Osteoblast (primary cell): ENCODE results near the gene COL5A2. TPM values are rescaled to one million over a fixed set of nuclear protein-coding genes. Genes with fewer than 3 reads are reported as not detected.
A peak's percentile ranks its signal among the peaks of the same experiment; 100 is the strongest.

Experiments used
- DNase-seq: peaks from one replicate; pipeline ENCODE4 v3.0.0; 2011; ENCODE audit warnings: low spot score, mixed read lengths; ENCODE audit not compliant: insufficient read length; ENCODE audit errors: missing footprints
- H2AFZ ChIP-seq: 2 replicates; pipeline ENCODE4 v1.6.0; 2011; ENCODE audit warnings: mild to moderate bottlenecking, low read length
- H3K27ac ChIP-seq: 2 replicates; pipeline ENCODE4 v1.5.1; 2011; ENCODE audit warnings: mild to moderate bottlenecking, low read depth, low read length, moderate library complexity
- H3K27me3 ChIP-seq: 2 replicates; pipeline ENCODE4 v1.6.0; 2012; ENCODE audit warnings: mild to moderate bottlenecking, control low read depth, inconsistent platforms, low read length, moderate library complexity; ENCODE audit not compliant: insufficient read depth
- H3K36me3 ChIP-seq: 2 replicates; pipeline ENCODE4 v1.5.1; 2011; ENCODE audit warnings: mild to moderate bottlenecking, low read length, control low read depth, moderate library complexity; ENCODE audit not compliant: insufficient read depth
- H3K4me1 ChIP-seq: 2 replicates; pipeline ENCODE4 v1.5.1; 2011; ENCODE audit warnings: mild to moderate bottlenecking, low read length, control low read depth, moderate library complexity; ENCODE audit not compliant: insufficient read depth
- H3K4me2 ChIP-seq: 2 replicates; pipeline ENCODE4 v1.6.0; 2011; ENCODE audit warnings: mild to moderate bottlenecking, low read length; ENCODE audit not compliant: insufficient read depth
- H3K4me3 ChIP-seq: fragments of 200-600 bp; sonication (generic); 3 replicates; pipeline ENCODE4 v1.5.1; 2012; ENCODE audit warnings: mild to moderate bottlenecking, low read length, inconsistent platforms; ENCODE audit not compliant: insufficient read depth
- H3K79me2 ChIP-seq: 2 replicates; pipeline ENCODE4 v1.6.0; 2012; ENCODE audit warnings: mild to moderate bottlenecking, low read length, control low read depth, inconsistent platforms; ENCODE audit not compliant: insufficient read depth
- H3K9me3 ChIP-seq: 2 replicates; pipeline ENCODE4 v1.5.1; 2011; ENCODE audit warnings: low read depth, low read length, control low read depth
- H4K20me1 ChIP-seq: 2 replicates; pipeline ENCODE4 v1.6.0; 2012; ENCODE audit warnings: mild to moderate bottlenecking, low read length, control low read depth; ENCODE audit not compliant: insufficient read depth
- total RNA-seq: library from RNA; depleted of rRNA; stranded (reverse); fragments of >200 nt; gene quantifications from 2 replicates; pipeline ENCODE4 v1.2.3, GENCODE V29; 2012
- TF ChIP-seq, protein P1 (sequence below): IDR thresholded peaks from 2 replicates; pipeline ENCODE4 v1.5.1; 2011; ENCODE audit warnings: mild to moderate bottlenecking, low read depth, low read length, moderate library complexity; ENCODE audit errors: extremely low read depth

Gene COL5A2
- total RNA-seq, 1 donor = 879 TPM

DNA sequence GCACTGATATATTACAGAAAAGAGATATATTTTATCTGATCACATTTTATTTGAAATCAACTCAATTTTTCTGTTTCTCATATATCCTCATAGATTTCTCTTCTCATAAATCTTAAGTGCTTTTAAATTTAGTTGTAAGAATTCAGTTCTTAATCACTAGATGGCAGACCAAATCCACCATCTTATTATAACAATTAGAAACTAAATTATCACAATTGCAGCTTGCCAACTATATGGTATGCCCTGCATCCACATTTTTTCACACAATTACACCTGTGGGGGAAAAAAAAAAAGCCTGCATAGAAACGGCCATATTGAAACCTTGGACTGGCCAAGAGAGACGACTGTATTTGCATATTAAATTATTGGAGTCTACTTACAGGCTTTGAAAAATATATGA is 64.4 kb downstream of the COL5A2 start:
- peaks cover 80% of the 10 kb centered on the region for H3K79me2 ChIP-seq
- no peak for DNase-seq
- no peak overlapping the region for H3K4me2 ChIP-seq

DNA sequence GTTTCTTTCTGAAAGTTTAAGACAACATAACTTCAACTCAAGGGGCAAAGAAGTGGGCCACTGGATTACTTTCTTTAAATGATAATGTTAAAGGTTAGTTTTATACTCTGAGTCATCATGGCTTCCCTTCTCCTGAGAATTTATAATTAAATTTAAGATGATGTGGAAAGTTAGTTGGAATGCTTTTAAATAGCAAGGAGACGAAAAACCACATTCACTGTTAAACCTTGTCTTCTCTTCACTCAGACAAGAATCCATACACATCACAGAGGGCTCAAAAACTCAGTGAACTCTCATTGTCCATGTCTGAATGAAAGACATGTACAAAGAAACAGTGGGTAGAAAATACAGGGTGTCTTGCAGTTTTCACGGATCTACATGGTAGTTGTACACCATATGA is 65.6 kb downstream of the COL5A2 start:
- peak overlapping the region; percentile 79 for H3K27ac ChIP-seq
- peaks cover 15% of the 10 kb centered on the region for H3K36me3 ChIP-seq
- peaks cover 73% of the 10 kb centered on the region for H3K79me2 ChIP-seq
- TF ChIP-seq, protein P1, sequence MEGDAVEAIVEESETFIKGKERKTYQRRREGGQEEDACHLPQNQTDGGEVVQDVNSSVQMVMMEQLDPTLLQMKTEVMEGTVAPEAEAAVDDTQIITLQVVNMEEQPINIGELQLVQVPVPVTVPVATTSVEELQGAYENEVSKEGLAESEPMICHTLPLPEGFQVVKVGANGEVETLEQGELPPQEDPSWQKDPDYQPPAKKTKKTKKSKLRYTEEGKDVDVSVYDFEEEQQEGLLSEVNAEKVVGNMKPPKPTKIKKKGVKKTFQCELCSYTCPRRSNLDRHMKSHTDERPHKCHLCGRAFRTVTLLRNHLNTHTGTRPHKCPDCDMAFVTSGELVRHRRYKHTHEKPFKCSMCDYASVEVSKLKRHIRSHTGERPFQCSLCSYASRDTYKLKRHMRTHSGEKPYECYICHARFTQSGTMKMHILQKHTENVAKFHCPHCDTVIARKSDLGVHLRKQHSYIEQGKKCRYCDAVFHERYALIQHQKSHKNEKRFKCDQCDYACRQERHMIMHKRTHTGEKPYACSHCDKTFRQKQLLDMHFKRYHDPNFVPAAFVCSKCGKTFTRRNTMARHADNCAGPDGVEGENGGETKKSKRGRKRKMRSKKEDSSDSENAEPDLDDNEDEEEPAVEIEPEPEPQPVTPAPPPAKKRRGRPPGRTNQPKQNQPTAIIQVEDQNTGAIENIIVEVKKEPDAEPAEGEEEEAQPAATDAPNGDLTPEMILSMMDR = no peak
- no peaks in the 10 kb centered on the region for H4K20me1 ChIP-seq
- H3K27me3 ChIP-seq = no peaks in the 10 kb centered on the region
- DNase-seq = no peak
- H3K4me3 ChIP-seq = no peak overlapping the region
- H3K4me1 ChIP-seq = peaks cover 53% of the 10 kb centered on the region
- H2AFZ ChIP-seq = peak overlapping the region; percentile 8
- peak overlapping the region; percentile 57 for H3K4me2 ChIP-seq
- H3K9me3 ChIP-seq = no peaks in the 10 kb centered on the region

More for the DNA sequence above, 64.4 kb downstream of the COL5A2 start:
- Histone ChIP-seq H4K20me1 (no peaks in the 10 kb centered on the region), H3K27me3 (no peaks in the 10 kb centered on the region), H3K36me3 (peaks cover 3% of the 10 kb centered on the region), H3K4me1 (peaks cover 55% of the 10 kb centered on the region), H3K27ac (peak overlapping the region; percentile 76), H3K9me3 (no peaks in the 10 kb centered on the region), H3K4me3 (no peak overlapping the region), H2AFZ (no peak overlapping the region)
- TF ChIP-seq, protein P1 = peak; percentile 23

DNA sequence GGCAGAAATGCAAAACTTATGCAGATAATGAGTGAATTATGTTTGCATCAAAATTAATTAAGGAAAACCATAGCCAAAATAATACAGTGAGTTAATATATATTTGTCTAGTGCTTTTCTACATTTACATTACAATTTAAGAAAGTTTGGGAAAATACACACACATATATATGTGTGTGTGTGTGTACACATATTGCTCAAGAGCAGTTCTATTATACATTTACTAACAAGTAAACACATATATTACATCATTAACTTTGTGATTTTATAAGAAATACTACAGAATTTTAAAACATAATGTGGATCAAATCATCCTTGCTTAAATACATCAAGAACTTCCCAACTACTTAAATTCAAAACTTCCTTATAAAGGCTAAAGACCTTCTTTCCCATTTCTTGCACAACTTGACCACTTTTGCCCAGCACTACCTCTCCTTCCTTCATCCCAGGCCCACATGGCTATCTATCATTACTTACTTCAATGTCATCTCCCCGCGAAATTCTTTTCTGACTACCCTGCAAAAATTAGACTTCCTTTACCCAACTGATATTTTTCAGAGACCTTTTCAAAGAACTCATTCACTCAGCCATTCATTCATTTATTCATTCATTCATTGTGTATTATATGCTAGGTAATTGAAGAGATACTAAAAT is 68.4 kb downstream of the COL5A2 start:
- peaks cover 31% of the 10 kb centered on the region for H3K36me3 ChIP-seq
- TF ChIP-seq, protein P1 = no peak
- H3K27me3 ChIP-seq = no peaks in the 10 kb centered on the region
- H3K4me1 ChIP-seq = peaks cover 28% of the 10 kb centered on the region
- H3K4me2 ChIP-seq = no peak overlapping the region
- H4K20me1 ChIP-seq = no peaks in the 10 kb centered on the region
- H3K79me2 ChIP-seq = peaks cover 48% of the 10 kb centered on the region
- no peak overlapping the region for H2AFZ ChIP-seq
- no peaks in the 10 kb centered on the region for H3K9me3 ChIP-seq
- H3K27ac ChIP-seq = no peak overlapping the region
- no peak overlapping the region for H3K4me3 ChIP-seq
- DNase-seq = no peak

DNA sequence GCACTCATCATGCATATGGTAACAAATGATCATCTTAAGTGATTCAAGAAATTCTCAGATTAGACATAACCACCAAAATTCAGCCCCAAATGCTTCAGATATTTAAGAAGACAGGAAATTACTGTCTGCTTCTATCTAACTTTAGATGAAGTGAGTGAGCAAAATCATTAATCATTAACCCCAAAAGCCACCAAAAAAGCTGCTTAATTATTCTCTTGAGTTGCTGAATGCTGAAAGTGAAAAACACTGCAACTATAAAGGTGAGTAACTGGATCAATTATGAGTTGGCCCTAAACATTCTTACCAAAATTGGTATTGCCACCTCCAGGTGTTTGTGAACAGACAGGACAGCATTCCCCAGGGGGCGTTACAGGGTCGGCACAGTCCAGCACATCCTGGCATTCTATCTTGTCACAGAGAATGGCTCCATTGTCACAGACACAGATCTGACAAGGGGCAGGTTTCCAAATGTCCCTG is 69.6 kb downstream of the COL5A2 start:
- Histone ChIP-seq H3K4me3 (no peak overlapping the region), H3K79me2 (peaks cover 35% of the 10 kb centered on the region), H4K20me1 (no peaks in the 10 kb centered on the region), H3K4me2 (no peak overlapping the region), H3K36me3 (peaks cover 31% of the 10 kb centered on the region), H2AFZ (no peak overlapping the region), H3K27ac (peak overlapping the region; percentile 9), H3K4me1 (peaks cover 32% of the 10 kb centered on the region), H3K27me3 (no peaks in the 10 kb centered on the region), H3K9me3 (no peaks in the 10 kb centered on the region)
- no peak for DNase-seq
- TF ChIP-seq, protein P1 = no peak
